ENCODE results near the gene KIAA1217.

DNA sequence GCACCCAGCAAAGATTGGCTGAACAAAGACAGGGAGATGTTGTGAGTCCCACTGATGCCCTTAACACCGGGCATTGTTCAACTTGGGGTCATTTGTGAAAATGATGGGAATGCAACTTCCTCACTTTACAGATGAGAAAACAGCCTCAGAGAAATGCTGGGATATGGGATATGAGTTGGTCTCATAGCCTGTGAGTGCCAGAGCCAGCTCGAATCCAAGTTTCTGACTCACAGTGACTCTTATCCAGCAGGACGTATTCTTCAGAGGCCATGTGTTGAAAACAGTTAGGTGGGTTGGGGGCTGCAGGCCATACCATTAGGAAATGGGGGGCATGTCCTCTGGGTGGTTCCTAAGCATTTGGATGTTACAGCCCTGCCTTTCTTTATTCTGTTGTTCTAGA is 45.2 kb downstream of the KIAA1217 start:
- TF ChIP-seq, protein P1, sequence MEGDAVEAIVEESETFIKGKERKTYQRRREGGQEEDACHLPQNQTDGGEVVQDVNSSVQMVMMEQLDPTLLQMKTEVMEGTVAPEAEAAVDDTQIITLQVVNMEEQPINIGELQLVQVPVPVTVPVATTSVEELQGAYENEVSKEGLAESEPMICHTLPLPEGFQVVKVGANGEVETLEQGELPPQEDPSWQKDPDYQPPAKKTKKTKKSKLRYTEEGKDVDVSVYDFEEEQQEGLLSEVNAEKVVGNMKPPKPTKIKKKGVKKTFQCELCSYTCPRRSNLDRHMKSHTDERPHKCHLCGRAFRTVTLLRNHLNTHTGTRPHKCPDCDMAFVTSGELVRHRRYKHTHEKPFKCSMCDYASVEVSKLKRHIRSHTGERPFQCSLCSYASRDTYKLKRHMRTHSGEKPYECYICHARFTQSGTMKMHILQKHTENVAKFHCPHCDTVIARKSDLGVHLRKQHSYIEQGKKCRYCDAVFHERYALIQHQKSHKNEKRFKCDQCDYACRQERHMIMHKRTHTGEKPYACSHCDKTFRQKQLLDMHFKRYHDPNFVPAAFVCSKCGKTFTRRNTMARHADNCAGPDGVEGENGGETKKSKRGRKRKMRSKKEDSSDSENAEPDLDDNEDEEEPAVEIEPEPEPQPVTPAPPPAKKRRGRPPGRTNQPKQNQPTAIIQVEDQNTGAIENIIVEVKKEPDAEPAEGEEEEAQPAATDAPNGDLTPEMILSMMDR (IDR thresholded peaks at IDR 0.05; ENCODE audit: low read depth, low read length): no peak
- no peak for TF ChIP-seq EZH2phosphoT487 (IDR thresholded peaks at IDR 0.05; ENCODE audit: low read depth)
